IMR-90 (cell line): ENCODE data around the gene TXNDC11. TPM values are rescaled to one million over a fixed set of nuclear protein-coding genes. Genes with fewer than 3 reads are reported as not detected.

ENCODE experiments used
- ATAC-seq: fragments of 200-7000 bp; cut with Tn5 transposase; 2 replicates; pipeline ENCODE4 v1.9.1; 2020; ENCODE audit warnings: low read depth, mild to moderate bottlenecking, moderate library complexity
- BruUV-seq: library from RNA; stranded (reverse); fragments of 400-500 nt; replicated peaks from 2 replicates; lab custom pipeline; 2021; lab: Mats Ljungman, UMichigan
- CTCF ChIA-PET: fragments of 300-600 bp; formaldehyde crosslinking; extraction: SDS; loops from one replicate; lab custom pipeline; 2021; ENCODE audit warnings: antibody characterized with exemption; lab: Yijun Ruan, JAX
- POLR2A ChIA-PET: fragments of 300-600 bp; sonication (Branson Sonifier 250); formaldehyde crosslinking; loops from one replicate; lab custom pipeline; 2022; ENCODE audit warnings: antibody characterized with exemption; ENCODE audit not compliant: unreplicated experiment; lab: Charles Lee
- DNase-seq: peaks from one replicate; pipeline ENCODE4 v3.0.0; 2013
- H2AFZ ChIP-seq: replicated peaks from 2 replicates; pipeline ENCODE3; 2013; ENCODE audit warnings: low read length, mild to moderate bottlenecking; ENCODE audit not compliant: poor library complexity
- H2AK5ac ChIP-seq: 2 replicates; pipeline ENCODE4 v1.6.1; 2013; ENCODE audit warnings: low read depth, low read length, inconsistent platforms
- H2AK9ac ChIP-seq: replicated peaks from 2 replicates; pipeline ENCODE3; 2013; ENCODE audit warnings: mild to moderate bottlenecking, low read depth, low read length, moderate library complexity; ENCODE audit not compliant: poor library complexity
- H2BK120ac ChIP-seq: 2 replicates; pipeline ENCODE4 v1.6.1; 2013; ENCODE audit warnings: low read depth, low read length, inconsistent platforms
- H2BK15ac ChIP-seq: 3 replicates; pipeline ENCODE4 v1.6.1; 2013; ENCODE audit warnings: low read depth, low read length, inconsistent platforms
- H2BK20ac ChIP-seq: 2 replicates; pipeline ENCODE4 v1.6.1; 2013; ENCODE audit warnings: low read depth, mild to moderate bottlenecking, inconsistent platforms, low read length, moderate library complexity
- H2BK5ac ChIP-seq: 2 replicates; pipeline ENCODE4 v1.6.1; 2013; ENCODE audit warnings: mild to moderate bottlenecking, low read depth, low read length, inconsistent platforms; ENCODE audit not compliant: poor library complexity, severe bottlenecking
- H3K14ac ChIP-seq: replicated peaks from 2 replicates; pipeline ENCODE4 v1.6.1; 2013; ENCODE audit warnings: low read depth, low read length, inconsistent platforms
- H3K18ac ChIP-seq: 2 replicates; pipeline ENCODE4 v1.6.1; 2013; ENCODE audit warnings: low read depth, low read length, control low read depth
- H3K23ac ChIP-seq: 2 replicates; pipeline ENCODE4 v1.6.1; 2013; ENCODE audit warnings: low read depth, low read length, inconsistent platforms
- H3K27ac ChIP-seq: 2 replicates; pipeline ENCODE4 v1.5.1; 2013; ENCODE audit warnings: mild to moderate bottlenecking, control low read depth, low read length; ENCODE audit not compliant: insufficient read depth
- H3K27me3 ChIP-seq: 2 replicates; pipeline ENCODE4 v1.6.1; 2013; ENCODE audit warnings: low read length; ENCODE audit not compliant: control insufficient read depth, insufficient read depth
- H3K36me3 ChIP-seq: 2 replicates; pipeline ENCODE4 v1.6.1; 2013; ENCODE audit warnings: low read length, mixed read lengths; ENCODE audit not compliant: control insufficient read depth, insufficient read depth
- H3K4ac ChIP-seq: 2 replicates; pipeline ENCODE4 v1.6.1; 2013; ENCODE audit warnings: low read depth, low read length, inconsistent platforms
- H3K4me1 ChIP-seq: 2 replicates; pipeline ENCODE4 v1.6.1; 2013; ENCODE audit warnings: low read length, mixed read lengths; ENCODE audit not compliant: control insufficient read depth, insufficient read depth
- H3K4me2 ChIP-seq: 2 replicates; pipeline ENCODE4 v1.6.1; 2013; ENCODE audit warnings: low read depth, mild to moderate bottlenecking, control low read depth, low read length, moderate library complexity
- H3K4me3 ChIP-seq: 2 replicates; pipeline ENCODE4 v1.5.1; 2013; ENCODE audit warnings: low read depth, mild to moderate bottlenecking, control low read depth, low read length, moderate library complexity; ENCODE audit not compliant: insufficient read depth
- H3K56ac ChIP-seq: 2 replicates; pipeline ENCODE4 v1.6.1; 2013; ENCODE audit warnings: low read length, inconsistent platforms; ENCODE audit not compliant: insufficient read depth; ENCODE audit errors: extremely low read depth
- H3K79me1 ChIP-seq, 2 experiments: 2 replicates each; pipeline ENCODE4 v1.6.1; 2013; ENCODE audit warnings: low read length in 2 of 2, inconsistent platforms in 1 of 2, low read depth in 1 of 2
- H3K9ac ChIP-seq: 2 replicates; pipeline ENCODE4 v1.6.1; 2013; ENCODE audit warnings: low read depth, low read length, control low read depth
- H3K9me1 ChIP-seq: 2 replicates; pipeline ENCODE4 v1.6.1; 2013; ENCODE audit warnings: low read length, inconsistent platforms; ENCODE audit not compliant: insufficient read depth
- H3K9me3 ChIP-seq: 2 replicates; pipeline ENCODE4 v1.6.1; 2013; ENCODE audit warnings: low read length; ENCODE audit not compliant: control insufficient read depth, insufficient read depth
- H4K20me1 ChIP-seq: 2 replicates; pipeline ENCODE4 v1.6.1; 2013; ENCODE audit warnings: low read length, inconsistent platforms; ENCODE audit not compliant: insufficient read depth
- H4K5ac ChIP-seq: 2 replicates; pipeline ENCODE4 v1.6.1; 2013; ENCODE audit warnings: mild to moderate bottlenecking, low read depth, low read length, control low read depth
- H4K8ac ChIP-seq, 2 experiments: 2 replicates each; pipeline ENCODE4 v1.6.1; 2013; ENCODE audit warnings: low read depth in 2 of 2, low read length in 2 of 2, control low read depth in 1 of 2, inconsistent platforms in 1 of 2
- H4K91ac ChIP-seq: 2 replicates; pipeline ENCODE4 v1.6.1; 2013; ENCODE audit warnings: low read depth, low read length, inconsistent platforms; ENCODE audit not compliant: insufficient read depth
- BHLHE40 ChIP-seq: fragments of 150-350 bp; IDR thresholded peaks from 2 replicates; pipeline ENCODE4 v1.6.1; 2016; ENCODE audit warnings: mild to moderate bottlenecking, low read depth, low read length
- CEBPB ChIP-seq: IDR thresholded peaks from 2 replicates; pipeline ENCODE4 v1.6.1; 2012; ENCODE audit warnings: low read depth, low read length, improper control_type of control experiment
- CHD1 ChIP-seq: IDR thresholded peaks from 2 replicates; pipeline ENCODE4 v1.6.1; 2012; ENCODE audit warnings: low read depth, low read length, improper control_type of control experiment
- FOS ChIP-seq: fragments of 150-350 bp; IDR thresholded peaks from 2 replicates; pipeline ENCODE4 v1.6.1; 2016; ENCODE audit warnings: low read depth, low read length
- MAFK ChIP-seq: IDR thresholded peaks from 2 replicates; pipeline ENCODE4 v1.6.1; 2012; ENCODE audit warnings: low read depth, low read length, improper control_type of control experiment
- MAZ ChIP-seq: IDR thresholded peaks from 2 replicates; pipeline ENCODE4 v1.6.1; 2012; ENCODE audit warnings: low read depth, mild to moderate bottlenecking, low read length, improper control_type of control experiment, moderate library complexity, borderline replicate concordance
- MXI1 ChIP-seq: IDR thresholded peaks from 2 replicates; pipeline ENCODE4 v1.6.1; 2012; ENCODE audit warnings: low read depth, mild to moderate bottlenecking, low read length, moderate library complexity, borderline replicate concordance
- NFE2L2 ChIP-seq: fragments of 150-350 bp; IDR thresholded peaks from 2 replicates; pipeline ENCODE4 v1.6.1; 2016; ENCODE audit warnings: low read depth, mild to moderate bottlenecking, low read length
- POLR2A ChIP-seq: IDR thresholded peaks from 2 replicates; pipeline ENCODE4 v1.6.1; 2012; ENCODE audit warnings: mild to moderate bottlenecking, low read depth, low read length
- RAD21 ChIP-seq: IDR thresholded peaks from 2 replicates; pipeline ENCODE4 v1.6.1; 2012; ENCODE audit warnings: low read length, improper control_type of control experiment
- RCOR1 ChIP-seq: IDR thresholded peaks from 2 replicates; pipeline ENCODE4 v1.6.1; 2012; ENCODE audit warnings: mild to moderate bottlenecking, low read length, improper control_type of control experiment; ENCODE audit not compliant: insufficient replicate concordance
- RFX5 ChIP-seq: IDR thresholded peaks from 2 replicates; pipeline ENCODE4 v1.8.0; 2012; ENCODE audit warnings: low read depth, mild to moderate bottlenecking, low read length, moderate library complexity
- SMC3 ChIP-seq: fragments of 150-350 bp; IDR thresholded peaks from 2 replicates; pipeline ENCODE4 v1.6.1; 2016; ENCODE audit warnings: low read depth, mild to moderate bottlenecking, antibody characterized with exemption, low read length, moderate library complexity
- WGBS, 2 experiments: methylation state at CpG; one replicate each; pipeline versions ENCODE4 v1.1.5 to v1.1.7; 2013; ENCODE audit warnings: missing lambda C conversion rate in 2 of 2; ENCODE audit not compliant: insufficient read length in 1 of 2; ENCODE audit errors: extremely low coverage in 2 of 2; 5-methylcytosine and 5-hydroxymethylcytosine counted together
- dilution Hi-C: fragments of 300-500 bp; cut with HindIII; formaldehyde crosslinking; loops from one replicate; pipeline ENCODE4 v1.14.3; 2018; ENCODE audit warnings: low sequenced_read_pairs; ENCODE audit not compliant: unreplicated experiment
- in situ Hi-C: fragments of 300-500 bp; cut with MboI; formaldehyde crosslinking; loops from 3 replicates; pipeline ENCODE4 v1.14.3; 2019; ENCODE audit warnings: low sequenced_read_pairs, inconsistent platforms, mixed read lengths
- intact Hi-C: fragments of 100-400 bp; cut with micrococcal nuclease; formaldehyde crosslinking; loops from 2 replicates; pipeline ENCODE4 v1.10.0; 2022
- polyA plus RNA-seq, 3 experiments: library from polyadenylated mRNA; depleted of rRNA; stranded (reverse); fragments of >200 nt; gene quantifications; 2 replicates each; pipeline ENCODE4 v1.2.3, GENCODE V29; 2012; ENCODE audit warnings: low replicate concordance in 1 of 3
- total RNA-seq: library from RNA; depleted of rRNA; stranded (reverse); fragments of >200 nt; gene quantifications from 2 replicates; pipeline ENCODE4 v1.2.3, GENCODE V29; 2012
- TF ChIP-seq, protein P1 (sequence below): fragments of 150-350 bp; IDR thresholded peaks from 2 replicates; pipeline ENCODE4 v1.6.1; 2017; ENCODE audit warnings: mild to moderate bottlenecking, antibody characterized with exemption, low read length, low read depth
- TF ChIP-seq, protein P2 (sequence below): conservative IDR thresholded peaks from 2 replicates; pipeline ENCODE4 v1.5.1; 2012; ENCODE audit warnings: mild to moderate bottlenecking, low read depth, low read length, improper control_type of control experiment
- TF ChIP-seq, protein P3 (sequence below): fragments of 150-350 bp; IDR thresholded peaks from 2 replicates; pipeline ENCODE4 v1.6.1; 2016; ENCODE audit warnings: low read depth, mild to moderate bottlenecking, low read length, moderate library complexity, borderline replicate concordance

Gene TXNDC11
- total and polyA plus RNA-seq, 2 of the 4 experiments (the other 2 are of a cell fraction), result 25.3 to 42.9 TPM

DNA sequence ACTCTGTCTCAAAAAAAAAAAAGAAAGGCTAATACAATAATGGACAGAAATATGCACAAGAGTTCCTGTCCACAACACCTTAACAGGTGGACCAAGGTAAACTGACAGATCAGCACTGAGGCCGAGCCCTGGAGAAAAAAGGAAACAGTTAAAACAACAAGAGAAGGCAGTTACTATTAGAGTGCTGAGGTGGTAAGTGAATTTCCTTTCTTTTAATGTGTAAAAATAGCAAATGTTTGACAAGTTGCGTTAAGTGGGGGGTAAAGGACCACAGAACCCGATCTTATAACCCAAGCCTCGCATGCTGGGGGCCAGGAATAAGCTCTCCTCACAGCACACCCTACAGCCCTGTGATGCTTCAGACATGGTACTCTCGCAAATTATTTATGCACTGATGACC lies 24.8 kb downstream of the TXNDC11 start:
- POLR2A ChIA-PET, result interaction anchor here (0.6 kb wide), 1 partner anchor 86 kb away, joined by 11 read pairs; no protein-coding TSS in a partner anchor
- H3K27ac ChIP-seq, result peak overlapping the region; percentile 48; the same call in 1 of the 2 replicates

More for the DNA sequence above, 24.8 kb downstream of the TXNDC11 start:
- dilution Hi-C loops, result no loop called here
- no peak overlapping the region for H2AK5ac ChIP-seq
- no peaks in the 10 kb centered on the region for H3K9me1 ChIP-seq
- H3K4me1 ChIP-seq, result peaks cover 2% of the 10 kb centered on the region
- no peaks in the 10 kb centered on the region for H3K27me3 ChIP-seq
- H2BK20ac ChIP-seq, result no peak overlapping the region
- ATAC-seq (no peak; the same call in 1 of the 2 replicates), DNase-seq (no peak)
- TF ChIP-seq, protein P1, sequence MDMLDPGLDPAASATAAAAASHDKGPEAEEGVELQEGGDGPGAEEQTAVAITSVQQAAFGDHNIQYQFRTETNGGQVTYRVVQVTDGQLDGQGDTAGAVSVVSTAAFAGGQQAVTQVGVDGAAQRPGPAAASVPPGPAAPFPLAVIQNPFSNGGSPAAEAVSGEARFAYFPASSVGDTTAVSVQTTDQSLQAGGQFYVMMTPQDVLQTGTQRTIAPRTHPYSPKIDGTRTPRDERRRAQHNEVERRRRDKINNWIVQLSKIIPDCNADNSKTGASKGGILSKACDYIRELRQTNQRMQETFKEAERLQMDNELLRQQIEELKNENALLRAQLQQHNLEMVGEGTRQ, result no peak
- TF ChIP-seq POLR2A (no peak), RAD21 (no peak), FOS (no peak), MXI1 (no peak), SMC3 (no peak), BHLHE40 (no peak), NFE2L2 (no peak), CEBPB (no peak), RCOR1 (no peak), CHD1 (no peak), MAFK (no peak), RFX5 (no peak), MAZ (no peak)
- TF ChIP-seq, protein P2, sequence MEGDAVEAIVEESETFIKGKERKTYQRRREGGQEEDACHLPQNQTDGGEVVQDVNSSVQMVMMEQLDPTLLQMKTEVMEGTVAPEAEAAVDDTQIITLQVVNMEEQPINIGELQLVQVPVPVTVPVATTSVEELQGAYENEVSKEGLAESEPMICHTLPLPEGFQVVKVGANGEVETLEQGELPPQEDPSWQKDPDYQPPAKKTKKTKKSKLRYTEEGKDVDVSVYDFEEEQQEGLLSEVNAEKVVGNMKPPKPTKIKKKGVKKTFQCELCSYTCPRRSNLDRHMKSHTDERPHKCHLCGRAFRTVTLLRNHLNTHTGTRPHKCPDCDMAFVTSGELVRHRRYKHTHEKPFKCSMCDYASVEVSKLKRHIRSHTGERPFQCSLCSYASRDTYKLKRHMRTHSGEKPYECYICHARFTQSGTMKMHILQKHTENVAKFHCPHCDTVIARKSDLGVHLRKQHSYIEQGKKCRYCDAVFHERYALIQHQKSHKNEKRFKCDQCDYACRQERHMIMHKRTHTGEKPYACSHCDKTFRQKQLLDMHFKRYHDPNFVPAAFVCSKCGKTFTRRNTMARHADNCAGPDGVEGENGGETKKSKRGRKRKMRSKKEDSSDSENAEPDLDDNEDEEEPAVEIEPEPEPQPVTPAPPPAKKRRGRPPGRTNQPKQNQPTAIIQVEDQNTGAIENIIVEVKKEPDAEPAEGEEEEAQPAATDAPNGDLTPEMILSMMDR, result no peak
- TF ChIP-seq, protein P3, sequence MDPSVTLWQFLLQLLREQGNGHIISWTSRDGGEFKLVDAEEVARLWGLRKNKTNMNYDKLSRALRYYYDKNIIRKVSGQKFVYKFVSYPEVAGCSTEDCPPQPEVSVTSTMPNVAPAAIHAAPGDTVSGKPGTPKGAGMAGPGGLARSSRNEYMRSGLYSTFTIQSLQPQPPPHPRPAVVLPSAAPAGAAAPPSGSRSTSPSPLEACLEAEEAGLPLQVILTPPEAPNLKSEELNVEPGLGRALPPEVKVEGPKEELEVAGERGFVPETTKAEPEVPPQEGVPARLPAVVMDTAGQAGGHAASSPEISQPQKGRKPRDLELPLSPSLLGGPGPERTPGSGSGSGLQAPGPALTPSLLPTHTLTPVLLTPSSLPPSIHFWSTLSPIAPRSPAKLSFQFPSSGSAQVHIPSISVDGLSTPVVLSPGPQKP, result no peak
- H3K9ac ChIP-seq, result no peak overlapping the region
- no peaks in the 10 kb centered on the region for H3K9me3 ChIP-seq
- peaks cover 20 to 23% of the 10 kb centered on the region in 2 experiments for H3K79me1 ChIP-seq
- H4K20me1 ChIP-seq, result peaks cover 5% of the 10 kb centered on the region; the same call in 1 of the 2 replicates
- no peak overlapping the region for H2AK9ac ChIP-seq
- no peak overlapping the region for H3K14ac ChIP-seq
- no peak overlapping the region for H3K23ac ChIP-seq
- H2BK120ac ChIP-seq, result no peak overlapping the region
- no peak overlapping the region for H3K4ac ChIP-seq
- H4K8ac ChIP-seq, result no peak overlapping the region
- H3K18ac ChIP-seq, result no peak overlapping the region
- H2AFZ ChIP-seq, result no peak overlapping the region
- H2BK5ac ChIP-seq, result no peak overlapping the region
- no peak overlapping the region for H4K5ac ChIP-seq
- H3K4me2 ChIP-seq, result no peak overlapping the region
- H3K36me3 ChIP-seq, result peaks cover 31% of the 10 kb centered on the region
- H2BK15ac ChIP-seq, result no peak overlapping the region
- H4K91ac ChIP-seq, result no peak overlapping the region
- H3K4me3 ChIP-seq, result no peak overlapping the region
- CTCF ChIA-PET, result interaction anchor here (1.4 kb wide), 1 partner anchor 9 kb away, joined by 3 read pairs; no protein-coding TSS in a partner anchor
- in situ Hi-C loops, result loop anchor here (10.0 kb wide), 1 partner anchor 753 kb away; no protein-coding TSS in a partner anchor
- intact Hi-C loops, result loop anchor here (10.0 kb wide), 1 partner anchor 753 kb away; no protein-coding TSS in a partner anchor
- no TSS peak for BruUV-seq
- WGBS, 2 experiments, result 40% methylated on average over 1 of the region's 5 CpGs; no CpG with 5 or more reads in 1 of the 2 experiments
- H3K56ac ChIP-seq, result no peak overlapping the region
